Measurements from ENCODE around the gene DCD. TPM values are rescaled to one million over a fixed set of nuclear protein-coding genes. Genes with fewer than 3 reads are reported as not detected.
A peak's percentile ranks its signal among the peaks of the same experiment; 100 is the strongest.

Gene DCD
- total and polyA plus RNA-seq, 2 of the 8 experiments (the other 6 are each of a cell fraction or from before 2014, with no cell fraction given) = not detected

DNA sequence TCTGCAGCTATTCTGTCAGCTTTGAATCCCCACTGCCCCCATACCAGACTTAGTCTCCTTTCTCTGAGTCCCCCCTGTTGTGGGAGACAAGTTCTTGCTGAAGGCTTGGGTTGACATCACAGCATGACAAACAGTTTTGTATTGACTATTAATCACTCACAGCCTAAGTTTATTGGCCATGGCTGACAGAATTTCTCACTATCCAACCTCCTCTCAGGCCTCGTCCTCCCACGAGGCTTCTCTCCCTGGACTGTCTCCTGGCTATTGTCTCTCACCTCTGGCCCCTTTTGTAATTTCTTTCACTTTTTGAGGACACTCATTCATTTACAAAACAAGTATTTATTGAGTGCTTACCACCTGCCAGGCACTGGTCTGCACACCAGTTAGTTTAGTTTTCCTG is 35.2 kb upstream of the DCD start (continued):
- no peak for TF ChIP-seq CTCF (IDR thresholded peaks at IDR 0.05; ENCODE audit: control extremely low read depth in 1 of 3, insufficient read depth in 1 of 3, low read depth in 1 of 3, low read length in 3 of 3)
- TF ChIP-seq, protein P1, sequence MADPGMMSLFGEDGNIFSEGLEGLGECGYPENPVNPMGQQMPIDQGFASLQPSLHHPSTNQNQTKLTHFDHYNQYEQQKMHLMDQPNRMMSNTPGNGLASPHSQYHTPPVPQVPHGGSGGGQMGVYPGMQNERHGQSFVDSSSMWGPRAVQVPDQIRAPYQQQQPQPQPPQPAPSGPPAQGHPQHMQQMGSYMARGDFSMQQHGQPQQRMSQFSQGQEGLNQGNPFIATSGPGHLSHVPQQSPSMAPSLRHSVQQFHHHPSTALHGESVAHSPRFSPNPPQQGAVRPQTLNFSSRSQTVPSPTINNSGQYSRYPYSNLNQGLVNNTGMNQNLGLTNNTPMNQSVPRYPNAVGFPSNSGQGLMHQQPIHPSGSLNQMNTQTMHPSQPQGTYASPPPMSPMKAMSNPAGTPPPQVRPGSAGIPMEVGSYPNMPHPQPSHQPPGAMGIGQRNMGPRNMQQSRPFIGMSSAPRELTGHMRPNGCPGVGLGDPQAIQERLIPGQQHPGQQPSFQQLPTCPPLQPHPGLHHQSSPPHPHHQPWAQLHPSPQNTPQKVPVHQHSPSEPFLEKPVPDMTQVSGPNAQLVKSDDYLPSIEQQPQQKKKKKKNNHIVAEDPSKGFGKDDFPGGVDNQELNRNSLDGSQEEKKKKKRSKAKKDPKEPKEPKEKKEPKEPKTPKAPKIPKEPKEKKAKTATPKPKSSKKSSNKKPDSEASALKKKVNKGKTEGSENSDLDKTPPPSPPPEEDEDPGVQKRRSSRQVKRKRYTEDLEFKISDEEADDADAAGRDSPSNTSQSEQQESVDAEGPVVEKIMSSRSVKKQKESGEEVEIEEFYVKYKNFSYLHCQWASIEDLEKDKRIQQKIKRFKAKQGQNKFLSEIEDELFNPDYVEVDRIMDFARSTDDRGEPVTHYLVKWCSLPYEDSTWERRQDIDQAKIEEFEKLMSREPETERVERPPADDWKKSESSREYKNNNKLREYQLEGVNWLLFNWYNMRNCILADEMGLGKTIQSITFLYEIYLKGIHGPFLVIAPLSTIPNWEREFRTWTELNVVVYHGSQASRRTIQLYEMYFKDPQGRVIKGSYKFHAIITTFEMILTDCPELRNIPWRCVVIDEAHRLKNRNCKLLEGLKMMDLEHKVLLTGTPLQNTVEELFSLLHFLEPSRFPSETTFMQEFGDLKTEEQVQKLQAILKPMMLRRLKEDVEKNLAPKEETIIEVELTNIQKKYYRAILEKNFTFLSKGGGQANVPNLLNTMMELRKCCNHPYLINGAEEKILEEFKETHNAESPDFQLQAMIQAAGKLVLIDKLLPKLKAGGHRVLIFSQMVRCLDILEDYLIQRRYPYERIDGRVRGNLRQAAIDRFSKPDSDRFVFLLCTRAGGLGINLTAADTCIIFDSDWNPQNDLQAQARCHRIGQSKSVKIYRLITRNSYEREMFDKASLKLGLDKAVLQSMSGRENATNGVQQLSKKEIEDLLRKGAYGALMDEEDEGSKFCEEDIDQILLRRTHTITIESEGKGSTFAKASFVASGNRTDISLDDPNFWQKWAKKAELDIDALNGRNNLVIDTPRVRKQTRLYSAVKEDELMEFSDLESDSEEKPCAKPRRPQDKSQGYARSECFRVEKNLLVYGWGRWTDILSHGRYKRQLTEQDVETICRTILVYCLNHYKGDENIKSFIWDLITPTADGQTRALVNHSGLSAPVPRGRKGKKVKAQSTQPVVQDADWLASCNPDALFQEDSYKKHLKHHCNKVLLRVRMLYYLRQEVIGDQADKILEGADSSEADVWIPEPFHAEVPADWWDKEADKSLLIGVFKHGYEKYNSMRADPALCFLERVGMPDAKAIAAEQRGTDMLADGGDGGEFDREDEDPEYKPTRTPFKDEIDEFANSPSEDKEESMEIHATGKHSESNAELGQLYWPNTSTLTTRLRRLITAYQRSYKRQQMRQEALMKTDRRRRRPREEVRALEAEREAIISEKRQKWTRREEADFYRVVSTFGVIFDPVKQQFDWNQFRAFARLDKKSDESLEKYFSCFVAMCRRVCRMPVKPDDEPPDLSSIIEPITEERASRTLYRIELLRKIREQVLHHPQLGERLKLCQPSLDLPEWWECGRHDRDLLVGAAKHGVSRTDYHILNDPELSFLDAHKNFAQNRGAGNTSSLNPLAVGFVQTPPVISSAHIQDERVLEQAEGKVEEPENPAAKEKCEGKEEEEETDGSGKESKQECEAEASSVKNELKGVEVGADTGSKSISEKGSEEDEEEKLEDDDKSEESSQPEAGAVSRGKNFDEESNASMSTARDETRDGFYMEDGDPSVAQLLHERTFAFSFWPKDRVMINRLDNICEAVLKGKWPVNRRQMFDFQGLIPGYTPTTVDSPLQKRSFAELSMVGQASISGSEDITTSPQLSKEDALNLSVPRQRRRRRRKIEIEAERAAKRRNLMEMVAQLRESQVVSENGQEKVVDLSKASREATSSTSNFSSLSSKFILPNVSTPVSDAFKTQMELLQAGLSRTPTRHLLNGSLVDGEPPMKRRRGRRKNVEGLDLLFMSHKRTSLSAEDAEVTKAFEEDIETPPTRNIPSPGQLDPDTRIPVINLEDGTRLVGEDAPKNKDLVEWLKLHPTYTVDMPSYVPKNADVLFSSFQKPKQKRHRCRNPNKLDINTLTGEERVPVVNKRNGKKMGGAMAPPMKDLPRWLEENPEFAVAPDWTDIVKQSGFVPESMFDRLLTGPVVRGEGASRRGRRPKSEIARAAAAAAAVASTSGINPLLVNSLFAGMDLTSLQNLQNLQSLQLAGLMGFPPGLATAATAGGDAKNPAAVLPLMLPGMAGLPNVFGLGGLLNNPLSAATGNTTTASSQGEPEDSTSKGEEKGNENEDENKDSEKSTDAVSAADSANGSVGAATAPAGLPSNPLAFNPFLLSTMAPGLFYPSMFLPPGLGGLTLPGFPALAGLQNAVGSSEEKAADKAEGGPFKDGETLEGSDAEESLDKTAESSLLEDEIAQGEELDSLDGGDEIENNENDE (IDR thresholded peaks at IDR 0.05; ENCODE audit: insufficient replicate concordance, low read length) = peak; percentile 23
- TF ChIP-seq CHD1 (IDR thresholded peaks at IDR 0.05; ENCODE audit: low read depth, low read length) = no peak
- no peak for TF ChIP-seq KDM4A (IDR thresholded peaks at IDR 0.05; ENCODE audit: low read depth, low read length, severe bottlenecking)
- no peak for TF ChIP-seq RBBP5 (IDR thresholded peaks at IDR 0.05; ENCODE audit: borderline replicate concordance, low read depth, low read length)
- 0 out of 3 replicates have a peak, but pooled peaks of 1 of the 2 experiments have one; percentile 30 for TF ChIP-seq EP300 (IDR thresholded peaks at IDR 0.05; ENCODE audit: borderline replicate concordance in 1 of 2, low read depth in 2 of 2, low read length in 2 of 2)
- TF ChIP-seq BACH1 (IDR thresholded peaks at IDR 0.05; ENCODE audit: low read length) = no peak
- TF ChIP-seq JUN (IDR thresholded peaks at IDR 0.05; ENCODE audit: low read depth, low read length) = no peak
